Measurements from ENCODE around the gene HERC6.

The HERC6 gene

DNA sequence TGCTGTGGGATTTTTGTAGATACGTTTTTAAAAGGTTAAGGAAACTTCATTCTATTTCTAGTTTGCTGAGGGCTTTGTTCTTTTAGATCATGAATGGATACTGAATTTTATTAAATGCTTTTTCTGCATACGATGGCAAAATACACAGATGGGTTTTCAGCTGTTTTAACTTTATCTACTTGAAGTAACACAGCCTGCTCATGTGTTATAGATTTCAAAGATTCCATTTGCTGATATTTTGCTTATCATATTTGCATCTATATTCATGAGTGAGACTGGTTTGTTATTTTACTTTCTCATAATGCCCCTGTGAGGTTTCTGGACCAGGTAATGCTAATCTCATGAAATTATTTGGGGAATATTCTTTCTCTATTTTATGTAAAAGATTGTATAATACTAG lies 43.8 kb downstream of the HERC6 start:
- TF ChIP-seq CTCF (IDR thresholded peaks at IDR 0.05) = no peak

DNA sequence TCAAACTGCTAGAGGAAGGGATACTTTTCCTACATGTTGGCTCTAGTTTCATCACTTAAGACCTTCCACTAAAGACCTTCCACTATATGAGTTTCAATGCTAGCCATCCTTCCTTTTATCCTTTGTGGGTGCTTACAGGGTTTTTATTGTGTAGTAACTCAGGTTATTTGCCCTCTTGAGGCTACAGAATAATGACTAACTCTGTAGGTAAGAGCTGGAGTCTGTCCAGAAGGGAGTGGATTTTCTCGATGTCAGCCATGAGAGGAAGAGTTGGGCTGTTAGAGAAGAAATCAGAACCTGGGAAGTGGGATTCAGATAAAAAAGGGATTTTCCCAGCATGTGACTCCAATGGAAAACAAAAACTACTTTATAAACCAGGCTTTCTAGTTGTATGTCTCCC lies 50.7 kb downstream of the HERC6 start:
- no peak for TF ChIP-seq CTCF (IDR thresholded peaks at IDR 0.05)

DNA sequence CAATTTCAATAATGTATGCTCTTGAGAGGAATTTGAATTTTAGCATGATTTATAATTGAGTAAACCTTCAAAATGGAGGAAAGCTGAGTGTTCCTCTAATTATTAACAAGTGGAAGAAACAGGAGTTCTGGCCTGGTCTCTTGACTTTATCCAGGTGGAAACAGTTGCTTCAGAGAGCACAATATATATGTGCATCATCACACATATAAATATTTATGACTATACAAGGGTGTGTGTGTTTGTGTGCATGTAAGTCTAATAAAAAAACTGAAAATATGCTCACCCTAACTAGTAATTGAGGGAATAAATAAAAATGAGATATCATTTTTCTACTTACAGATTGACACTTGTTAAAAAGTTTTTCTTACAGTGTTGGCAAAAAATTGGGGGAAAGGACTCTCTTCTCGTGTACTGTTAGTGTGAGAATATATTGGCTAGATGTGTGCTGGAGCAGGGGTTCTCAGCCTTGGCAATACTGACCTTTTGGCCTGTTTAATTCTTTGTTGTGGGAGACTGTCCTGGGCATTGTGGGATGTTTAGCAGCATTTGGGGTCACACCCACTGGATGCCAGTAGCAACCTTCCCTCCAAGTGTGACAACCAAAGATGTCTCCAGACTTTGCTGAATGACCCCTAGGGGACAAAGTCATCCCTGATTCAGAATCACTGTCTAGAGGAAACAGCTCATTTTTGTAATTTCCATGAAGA lies 57.5 kb downstream of the HERC6 start:
- no peak for TF ChIP-seq CTCF (IDR thresholded peaks at IDR 0.05)

GRCh38 chr4:88439161-88439760 lies 60.6 kb downstream of the HERC6 start:
- no peak for TF ChIP-seq CTCF (IDR thresholded peaks at IDR 0.05)

DNA sequence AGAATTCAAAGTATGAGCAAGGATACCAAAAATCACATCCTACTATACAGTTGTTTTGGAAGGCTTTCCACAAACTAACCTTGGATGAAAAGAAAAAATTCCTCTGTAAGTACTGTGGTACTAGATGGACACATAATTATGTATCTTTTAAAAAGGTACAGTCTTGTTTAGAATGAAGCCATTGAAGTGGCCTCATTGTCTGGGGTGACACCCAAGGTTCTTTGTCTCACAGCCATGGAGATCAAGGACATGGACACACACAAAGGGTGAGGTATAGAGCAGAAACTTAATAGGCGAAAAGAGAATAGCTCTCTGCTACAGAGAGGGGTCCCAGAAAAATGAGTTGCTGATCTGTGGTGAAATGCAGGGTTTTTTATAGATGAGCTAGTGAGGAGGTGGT lies 61.5 kb downstream of the HERC6 start:
- no peak for TF ChIP-seq CTCF (IDR thresholded peaks at IDR 0.05)

GRCh38 chr4:88441696-88442095 lies 63.0 kb downstream of the HERC6 start:
- no peak for TF ChIP-seq CTCF (IDR thresholded peaks at IDR 0.05)

- no peak for TF ChIP-seq CTCF (IDR thresholded peaks at IDR 0.05)
Observed at GRCh38 chr4:88442689-88443191, 64.1 kb downstream of the HERC6 start.

Data from LNCAP (cell line).